Breast epithelium (tissue), 4 donors: Measurements from ENCODE around the gene TMEM236. TPM values are rescaled to one million over a fixed set of nuclear protein-coding genes. Genes with fewer than 3 reads are reported as not detected.

ENCODE experiments used
- DNase-seq, 2 donors: peaks; one replicate each; pipeline ENCODE4 v3.0.0-alpha.2; 2019; ENCODE audit warnings: low spot score in 2 of 2
- H3K27ac ChIP-seq, 2 donors: fragments of 200-600 bp; sonication (generic) in 1 of 2; one replicate each; pipeline ENCODE4 v1.5.1; 2016 to 2019; ENCODE audit warnings: mild to moderate bottlenecking in 1 of 2
- H3K27me3 ChIP-seq, 2 donors: fragments of 200-600 bp; sonication (generic) in 1 of 2; one replicate each; pipeline versions ENCODE4 v1.5.1 to v1.6.0; 2017 to 2019; ENCODE audit warnings: control low read depth in 1 of 2, mild to moderate bottlenecking in 1 of 2
- H3K36me3 ChIP-seq: fragments of 200-600 bp; one replicate; pipeline ENCODE4 v1.5.1; 2019
- H3K4me1 ChIP-seq, 2 donors: fragments of 200-600 bp; sonication (generic); one replicate each; pipeline ENCODE4 v1.5.1; 2016 to 2019; ENCODE audit warnings: control low read depth in 1 of 2
- H3K4me3 ChIP-seq, 3 donors: fragments of 200-600 bp; sonication (generic); 1 replicate in 2 of 3; 2 replicates in 1 of 3; pipeline ENCODE4 v1.5.1; 2016 to 2019; ENCODE audit warnings: mild to moderate bottlenecking in 3 of 3, moderate library complexity in 2 of 3
- H3K9me3 ChIP-seq, 2 donors: fragments of 200-600 bp; sonication (generic) in 1 of 2; one replicate each; pipeline ENCODE4 v1.5.1; 2016 to 2019; ENCODE audit warnings: control low read depth in 1 of 2
- CTCF ChIP-seq, 3 donors: fragments of 450-650 bp; IDR thresholded peaks; one replicate each; pipeline ENCODE4 v1.5.1; 2016 to 2017; ENCODE audit warnings: antibody characterized with exemption in 3 of 3, mild to moderate bottlenecking in 3 of 3, moderate library complexity in 3 of 3
- POLR2A ChIP-seq: fragments of 450-650 bp; IDR thresholded peaks from one replicate; pipeline ENCODE4 v1.6.1; 2016; ENCODE audit warnings: antibody characterized with exemption, mild to moderate bottlenecking, moderate library complexity
- POLR2AphosphoS5 ChIP-seq, 3 donors: sonication (generic); formaldehyde crosslinking; IDR thresholded peaks; one replicate each; pipeline ENCODE4 v1.6.1; 2017; ENCODE audit warnings: antibody characterized with exemption in 3 of 3
- intact Hi-C: fragments of 100-400 bp; cut with DNase I; formaldehyde crosslinking; loops from one replicate; pipeline ENCODE4 v1.15.1; 2023; ENCODE audit warnings: low total_unique reads
- total RNA-seq, 3 donors: library from RNA; depleted of rRNA; stranded (reverse); fragments of >200 nt; gene quantifications; one replicate each; pipeline ENCODE4 v1.1.0, GENCODE V29; 2016

Gene TMEM236
- total RNA-seq, 3 donors from 2014 or later: 0.59 to 2.9 (median 0.66) TPM

- Histone ChIP-seq H3K27me3 (no peaks in the 10 kb centered on the region), H3K9me3 (no peaks in the 10 kb centered on the region), H3K27ac (no peak overlapping the region), H3K36me3 (no peaks in the 10 kb centered on the region), H3K4me3 (no peak overlapping the region), H3K4me1 (no peaks in the 10 kb centered on the region)
- DNase-seq: no peak
- no peak for TF ChIP-seq POLR2AphosphoS5 (IDR thresholded peaks at IDR 0.05)
- no peak for TF ChIP-seq POLR2A
- no peak for TF ChIP-seq CTCF (IDR thresholded peaks at IDR 0.05)
- intact Hi-C loops: no loop called here
Observed at GRCh38 chr10:17784688-17785087, 32.7 kb downstream of the TMEM236 start.

GRCh38 chr10:17785276-17785930 lies 33.4 kb downstream of the TMEM236 start:
- no peaks in the 10 kb centered on the region for H3K27me3 ChIP-seq
- no peaks in the 10 kb centered on the region for H3K9me3 ChIP-seq
- H3K27ac ChIP-seq: no peak overlapping the region
- no peaks in the 10 kb centered on the region for H3K36me3 ChIP-seq
- DNase-seq: no peak
- no peaks in the 10 kb centered on the region for H3K4me1 ChIP-seq
- intact Hi-C loops: no loop called here
- TF ChIP-seq CTCF (IDR thresholded peaks at IDR 0.05) (no peak), POLR2A (no peak), POLR2AphosphoS5 (IDR thresholded peaks at IDR 0.05) (no peak)
- no peak overlapping the region for H3K4me3 ChIP-seq

GRCh38 chr10:17787087-17787961 lies 35.3 kb downstream of the TMEM236 start:
- intact Hi-C loops: no loop called here
- no peak for TF ChIP-seq CTCF (IDR thresholded peaks at IDR 0.05)
- no peak for TF ChIP-seq POLR2A
- no peak for TF ChIP-seq POLR2AphosphoS5 (IDR thresholded peaks at IDR 0.05)
- no peak for DNase-seq
- Histone ChIP-seq H3K4me1 (no peaks in the 10 kb centered on the region), H3K4me3 (no peak overlapping the region), H3K27ac (no peak overlapping the region), H3K27me3 (no peaks in the 10 kb centered on the region), H3K36me3 (no peaks in the 10 kb centered on the region), H3K9me3 (no peaks in the 10 kb centered on the region)

GRCh38 chr10:17788646-17789045 lies 36.6 kb downstream of the TMEM236 start:
- Histone ChIP-seq H3K4me1 (no peaks in the 10 kb centered on the region), H3K36me3 (no peaks in the 10 kb centered on the region), H3K9me3 (no peaks in the 10 kb centered on the region), H3K27ac (no peak overlapping the region), H3K27me3 (no peaks in the 10 kb centered on the region), H3K4me3 (no peak overlapping the region)
- no peak for DNase-seq
- TF ChIP-seq POLR2A: no peak
- no peak for TF ChIP-seq POLR2AphosphoS5 (IDR thresholded peaks at IDR 0.05)
- TF ChIP-seq CTCF (IDR thresholded peaks at IDR 0.05): no peak
- intact Hi-C loops: no loop called here

- Histone ChIP-seq H3K27me3 (no peaks in the 10 kb centered on the region), H3K4me3 (no peak overlapping the region), H3K27ac (no peak overlapping the region), H3K4me1 (no peaks in the 10 kb centered on the region), H3K36me3 (no peaks in the 10 kb centered on the region), H3K9me3 (no peaks in the 10 kb centered on the region)
- intact Hi-C loops: no loop called here
- TF ChIP-seq POLR2A: no peak
- TF ChIP-seq CTCF (IDR thresholded peaks at IDR 0.05): no peak
- TF ChIP-seq POLR2AphosphoS5 (IDR thresholded peaks at IDR 0.05): no peak
- no peak for DNase-seq
Observed at GRCh38 chr10:17789396-17789795, 37.4 kb downstream of the TMEM236 start.
